HG02852 (cell line): Measurements from ENCODE around the gene TAX1BP1.
A peak's percentile ranks its signal among the peaks of the same experiment; 100 is the strongest.

ENCODE experiments used
- ATAC-seq: cut with Tn5 transposase; IDR thresholded peaks from one replicate; pipeline ENCODE4 v1.9.1; 2021; ENCODE audit warnings: mild to moderate bottlenecking, moderate library complexity; ENCODE audit not compliant: unreplicated experiment

The TAX1BP1 gene

DNA sequence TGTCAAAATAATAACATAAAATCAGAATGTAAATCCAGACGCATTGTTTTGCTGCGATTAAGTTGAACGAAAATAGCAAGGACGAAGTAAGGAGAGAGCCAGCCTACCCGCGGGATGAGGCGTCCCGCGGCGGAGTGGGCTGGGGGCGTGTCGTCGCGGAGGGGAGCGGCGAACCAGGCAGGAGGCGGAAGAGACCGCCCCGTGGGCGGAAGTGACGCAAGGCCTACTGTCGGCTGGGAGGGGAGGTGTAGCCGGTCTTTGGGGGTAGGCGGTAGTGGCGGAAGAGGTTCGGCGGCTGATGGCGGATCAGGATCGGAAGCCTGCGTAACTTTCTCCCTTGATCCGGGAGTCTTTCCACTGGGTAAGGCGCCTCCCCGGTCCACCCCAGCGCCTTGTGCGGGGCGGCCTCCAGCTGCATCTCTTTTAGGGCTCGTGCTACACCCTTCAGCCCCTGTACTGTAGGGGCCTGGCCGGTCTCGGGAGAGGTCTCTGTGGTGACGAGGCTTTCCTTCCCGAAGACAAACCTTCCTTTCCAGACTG lies at the start of gene TAX1BP1:
Gene TAX1BP1 (plus strand): TSS at position 254 of the 540 bp plus-strand sequence. CDS start 8,363 bp downstream, outside the sequence.
- ATAC-seq = peak; percentile 95

DNA sequence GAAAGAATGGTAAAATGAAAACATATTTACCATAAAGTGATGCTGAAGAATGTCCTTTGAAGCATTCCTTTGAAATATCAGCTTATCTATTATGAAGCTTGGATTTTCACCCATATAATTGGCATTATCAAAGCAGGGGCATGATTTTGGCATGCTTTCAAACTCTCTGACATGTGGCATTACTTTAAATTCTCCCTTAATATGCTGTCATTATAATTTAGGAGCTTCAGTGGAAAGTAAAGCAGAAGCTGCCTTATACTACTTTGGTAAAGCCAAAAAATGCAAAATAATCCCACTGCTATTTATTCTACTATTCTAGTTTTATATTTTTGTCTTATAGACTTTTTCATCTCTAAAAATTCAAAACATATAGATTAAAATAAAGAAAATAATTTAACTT lies 49.3 kb upstream of the TAX1BP1 start:
- no peak for ATAC-seq

DNA sequence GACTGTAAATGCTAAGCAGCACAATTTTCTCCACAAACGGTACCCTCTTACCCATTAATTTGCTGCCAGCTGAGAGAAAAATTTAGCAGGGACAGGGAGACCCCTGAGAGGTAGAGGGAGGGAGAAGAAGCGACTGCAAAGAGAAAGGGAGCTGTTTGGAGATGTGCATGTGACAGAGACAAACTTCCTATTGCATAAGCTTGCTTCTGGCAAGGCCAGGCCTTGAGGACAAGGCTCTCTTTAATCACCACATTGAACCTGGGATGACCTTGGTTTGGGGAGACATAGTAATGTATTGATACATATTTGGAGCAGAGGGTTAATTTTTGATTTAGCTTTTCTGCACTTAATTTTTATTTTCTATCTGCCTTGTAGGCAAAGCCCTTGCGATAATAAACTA lies 46.2 kb upstream of the TAX1BP1 start:
- ATAC-seq = no peak

DNA sequence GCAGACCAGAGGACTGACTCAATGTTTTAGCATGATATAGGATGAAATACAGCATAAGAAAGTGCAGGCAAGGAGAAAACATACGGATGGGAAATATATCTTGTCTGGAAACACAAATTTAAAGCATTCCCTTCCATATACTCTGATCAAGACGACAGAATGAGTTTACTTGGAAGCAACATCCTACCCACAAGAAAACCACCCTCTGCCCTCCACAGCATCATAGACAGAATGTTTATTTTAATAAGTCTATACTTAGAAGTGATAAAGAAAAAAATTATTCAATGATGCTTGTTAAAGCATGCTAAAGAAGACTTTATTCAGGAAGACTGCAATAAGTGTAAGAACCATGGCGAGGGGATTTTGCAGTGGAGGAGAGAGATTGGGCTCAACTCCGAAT lies 44.9 kb upstream of the TAX1BP1 start:
- ATAC-seq = no peak

DNA sequence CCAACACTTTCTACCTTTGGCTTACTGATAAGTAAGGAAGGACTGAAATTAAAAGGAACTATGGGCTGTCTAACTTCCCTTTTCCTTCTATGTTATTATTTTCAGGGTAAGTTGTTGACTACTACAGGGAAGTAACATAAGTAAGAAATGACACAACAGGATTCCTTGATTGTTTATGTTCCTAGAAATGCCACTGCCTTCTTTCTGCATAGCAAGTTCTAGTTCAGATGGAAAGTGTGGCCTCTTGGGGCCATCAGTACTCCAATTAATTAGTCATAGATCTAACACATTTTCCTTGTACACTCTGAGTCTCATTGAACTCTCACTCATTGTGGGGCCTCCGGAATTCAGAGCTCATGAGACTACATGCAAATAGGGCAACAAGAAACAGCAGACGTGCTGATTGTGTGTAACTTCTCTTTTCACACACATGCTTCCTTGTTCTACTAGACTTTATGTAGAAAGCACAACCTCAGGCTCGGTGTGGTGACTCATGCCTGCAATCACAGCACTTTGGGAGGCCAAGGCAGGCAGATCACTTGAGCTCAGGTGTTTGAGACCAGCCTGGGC lies 42.0 kb upstream of the TAX1BP1 start:
- ATAC-seq = peak; percentile 84

DNA sequence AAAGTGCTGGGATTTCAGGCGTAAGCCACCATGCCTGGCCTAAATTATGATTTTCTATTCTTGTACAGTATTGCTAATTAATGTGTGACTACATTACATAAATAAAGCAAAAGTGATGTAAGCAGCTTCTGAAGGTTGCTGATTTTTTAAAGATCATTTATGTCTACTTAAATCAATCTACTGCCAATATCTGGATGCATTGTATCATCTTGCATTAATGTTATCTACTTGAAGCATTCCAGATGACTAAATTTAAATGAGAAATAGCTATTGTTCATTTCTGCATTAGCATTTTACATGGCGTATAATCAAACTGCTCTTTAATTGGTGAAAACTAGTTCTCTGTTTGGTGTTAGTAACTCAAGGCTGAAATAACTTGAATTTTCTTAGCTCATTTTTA lies 40.2 kb upstream of the TAX1BP1 start:
- ATAC-seq = no peak

DNA sequence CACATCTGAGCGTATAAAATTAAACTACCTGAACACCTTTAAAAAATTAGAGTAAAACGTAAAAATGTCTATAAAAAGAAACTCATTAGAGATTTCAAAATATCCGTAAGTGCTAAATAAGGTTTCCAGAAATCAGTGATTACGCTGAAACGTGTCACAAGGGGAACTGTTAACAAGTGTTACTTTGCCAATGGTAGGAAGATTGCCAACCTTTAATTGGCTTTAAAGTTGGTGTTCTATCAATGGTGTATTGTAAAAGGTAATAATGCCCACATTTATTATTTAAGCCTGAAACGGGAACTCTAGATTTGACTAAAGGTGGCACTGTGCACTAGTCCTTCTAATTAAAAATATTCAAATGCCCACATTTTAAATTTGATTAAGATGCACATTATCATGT lies 39.5 kb upstream of the TAX1BP1 start:
- no peak for ATAC-seq

DNA sequence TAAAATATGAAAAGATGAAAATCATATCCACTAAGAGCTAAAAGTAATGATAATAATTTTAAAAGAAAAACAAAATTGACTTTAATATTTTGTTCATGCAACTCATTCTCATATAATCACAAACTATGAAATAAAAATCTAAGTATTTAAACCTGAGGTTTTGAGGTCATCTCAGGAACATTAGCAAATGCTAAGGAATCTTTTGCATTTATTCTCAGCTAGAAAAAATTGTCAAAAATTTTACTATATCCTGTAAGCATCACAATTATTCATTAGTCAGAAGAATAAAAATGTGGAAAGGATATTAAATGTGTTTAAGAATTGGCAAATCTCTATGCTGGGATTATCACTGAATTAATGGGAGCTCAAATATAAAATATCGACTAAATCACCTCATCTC lies 36.8 kb upstream of the TAX1BP1 start:
- ATAC-seq = no peak

DNA sequence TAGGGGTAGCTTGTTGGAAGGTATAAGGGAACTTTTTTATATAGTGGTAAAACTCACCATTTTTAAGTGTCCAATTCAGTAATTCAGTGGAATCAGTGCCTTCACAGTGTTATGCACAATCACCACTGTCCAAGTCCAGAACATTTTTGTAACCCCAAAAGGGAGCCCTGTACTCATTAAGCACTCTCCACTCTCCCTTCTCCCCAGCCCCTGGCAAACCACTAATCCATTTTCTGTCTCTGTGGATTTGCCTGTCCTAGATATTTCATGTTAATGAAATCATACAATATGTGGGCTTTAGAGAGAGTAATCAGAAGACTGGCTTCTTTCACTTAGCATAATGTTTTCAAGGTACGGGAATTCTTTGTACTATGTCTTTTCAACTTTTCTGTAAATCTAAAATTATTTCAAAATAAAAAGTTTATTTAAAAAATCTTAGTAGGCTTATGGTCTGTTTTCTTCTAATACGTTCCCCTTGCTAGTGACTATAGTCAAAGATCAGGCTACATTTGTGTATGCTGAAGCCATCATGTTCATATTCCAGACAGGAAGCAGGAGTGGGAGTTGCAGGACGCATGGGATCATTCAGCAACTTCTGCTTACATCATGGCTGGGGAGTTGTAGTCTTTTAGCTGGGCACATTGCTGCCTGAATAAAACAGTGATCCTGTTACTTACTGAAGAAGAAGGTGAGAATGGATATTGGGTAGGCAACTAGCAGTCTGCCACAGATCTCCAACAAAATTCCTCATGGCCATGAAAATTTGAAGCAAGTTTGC lies 35.4 kb upstream of the TAX1BP1 start:
- no peak for ATAC-seq

DNA sequence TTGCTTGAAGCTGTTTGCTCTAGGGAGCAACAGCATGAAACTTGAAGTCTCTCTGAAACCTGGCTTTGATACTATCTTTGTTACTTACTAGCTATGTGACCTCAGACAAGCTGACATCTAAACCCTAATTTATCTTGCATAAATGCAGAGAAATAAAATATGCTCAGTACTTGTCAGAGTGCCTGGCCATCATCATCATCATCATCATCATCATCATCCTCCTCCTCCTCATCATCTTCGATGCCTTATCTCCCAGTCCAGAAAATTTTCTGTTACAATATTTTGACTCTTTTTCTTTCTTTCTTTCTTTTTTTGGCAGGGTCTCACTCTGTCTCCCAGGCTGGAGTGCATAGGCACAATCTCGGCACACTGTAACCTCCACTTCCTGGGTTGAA lies 34.8 kb upstream of the TAX1BP1 start:
- no peak for ATAC-seq

DNA sequence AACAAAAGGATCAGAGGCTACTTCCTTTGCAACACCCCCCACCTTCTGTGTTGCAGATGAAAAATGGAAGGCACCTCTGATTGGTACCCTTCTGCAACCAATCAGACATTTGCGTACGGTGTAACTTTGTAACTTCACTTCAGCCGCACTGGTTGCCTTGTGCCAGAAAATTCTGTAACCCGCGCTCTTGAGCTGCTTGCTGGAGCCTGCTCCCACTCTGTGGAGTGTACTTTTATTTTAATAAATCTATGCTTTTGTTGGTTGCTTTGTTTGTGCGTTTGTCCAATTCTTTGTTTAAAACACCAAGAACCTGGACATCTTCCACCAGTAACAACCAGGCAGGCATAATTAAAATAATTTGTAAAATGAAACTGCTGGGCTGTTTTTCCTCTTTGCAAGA lies 31.5 kb upstream of the TAX1BP1 start:
- no peak for ATAC-seq

DNA sequence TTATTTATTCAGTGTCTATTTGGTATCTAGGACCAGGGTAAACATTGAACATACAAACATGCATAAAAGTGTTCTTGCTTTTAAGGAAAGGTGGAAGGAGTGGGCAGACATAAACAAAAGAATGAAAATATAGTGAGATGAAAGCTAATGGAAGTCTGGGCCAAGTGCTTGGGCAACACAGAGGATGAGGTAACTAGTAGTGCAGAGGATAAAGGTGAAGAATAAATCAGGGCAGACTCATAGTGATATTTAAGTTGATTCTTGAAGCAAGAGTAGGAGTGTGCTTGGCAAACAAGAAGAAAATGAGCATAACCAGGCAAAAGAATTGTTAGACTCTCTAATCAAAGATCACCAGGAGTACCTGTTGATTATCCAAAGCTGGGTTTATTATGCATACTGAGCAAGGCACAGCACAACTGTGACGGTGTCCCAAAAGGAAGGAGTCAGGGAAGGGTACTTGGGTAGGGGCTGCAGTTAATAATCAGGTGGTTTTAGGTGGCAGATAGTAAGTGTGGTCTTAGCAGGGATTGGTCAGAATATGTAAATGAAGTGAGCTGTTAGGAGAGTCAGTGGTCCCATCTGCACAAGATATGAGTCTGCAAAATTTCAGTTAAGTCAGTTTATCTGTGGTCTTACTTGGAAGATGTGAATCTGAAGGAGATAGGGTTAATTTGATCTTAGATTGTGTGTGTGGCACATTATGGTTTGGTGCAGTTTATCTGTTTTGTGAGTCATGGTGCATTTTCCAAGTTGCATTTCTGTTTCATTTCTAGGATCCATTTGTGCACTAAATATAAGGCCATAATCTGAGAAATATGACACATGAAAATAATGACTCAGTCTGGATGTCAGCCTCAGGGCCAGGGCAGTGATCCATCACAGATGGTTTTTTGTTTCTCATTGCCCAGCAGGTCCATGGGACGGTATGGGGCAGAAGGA lies 30.6 kb upstream of the TAX1BP1 start:
- no peak for ATAC-seq

DNA sequence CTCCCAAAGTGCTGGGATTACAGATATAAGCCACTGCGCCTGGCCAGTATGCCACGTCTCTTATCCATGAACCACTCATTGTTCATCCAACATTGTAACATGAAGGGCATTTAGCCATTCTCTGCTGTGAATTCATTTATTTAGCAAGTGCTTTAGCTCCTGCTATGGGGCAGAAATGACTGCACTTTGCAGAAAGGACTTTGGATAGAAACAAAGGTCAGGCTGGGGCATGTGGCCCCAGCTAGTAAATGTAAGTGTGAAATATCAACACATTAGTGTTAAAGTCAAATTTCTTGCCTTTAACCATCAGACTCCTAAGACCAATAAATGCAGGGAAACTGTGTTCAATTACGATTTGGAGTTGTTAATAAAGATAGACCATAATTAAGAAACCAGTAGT lies 27.7 kb upstream of the TAX1BP1 start:
- no peak for ATAC-seq

DNA sequence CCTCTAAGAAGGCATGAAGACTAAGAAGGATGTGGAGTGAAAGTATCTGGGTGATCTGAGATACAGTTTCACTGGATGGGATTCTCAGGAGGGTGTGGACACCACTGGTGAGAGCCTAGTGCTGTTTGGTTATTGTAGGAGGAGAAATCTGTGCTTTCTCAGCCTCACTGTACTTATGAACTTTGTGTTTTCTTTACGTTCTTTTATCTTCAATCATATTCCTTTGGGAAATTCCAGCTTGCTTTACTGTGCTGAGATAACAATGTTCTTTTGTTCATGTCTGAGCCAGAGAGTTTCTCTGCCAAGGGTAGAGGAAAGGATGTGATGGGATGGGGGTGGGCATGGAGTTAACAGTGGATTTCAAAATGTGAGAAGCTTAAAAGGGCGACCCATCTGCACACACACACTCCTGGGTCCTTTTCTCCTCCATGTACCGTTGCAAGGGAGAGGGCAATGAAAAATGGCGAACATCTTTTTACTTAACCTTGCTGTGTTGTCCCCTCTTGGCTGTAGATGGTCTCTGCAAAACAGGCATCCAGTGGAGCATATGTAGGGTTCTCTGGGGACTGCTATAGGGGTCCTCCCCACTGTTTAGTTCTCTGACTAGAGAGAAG lies 25.0 kb upstream of the TAX1BP1 start:
- no peak for ATAC-seq

DNA sequence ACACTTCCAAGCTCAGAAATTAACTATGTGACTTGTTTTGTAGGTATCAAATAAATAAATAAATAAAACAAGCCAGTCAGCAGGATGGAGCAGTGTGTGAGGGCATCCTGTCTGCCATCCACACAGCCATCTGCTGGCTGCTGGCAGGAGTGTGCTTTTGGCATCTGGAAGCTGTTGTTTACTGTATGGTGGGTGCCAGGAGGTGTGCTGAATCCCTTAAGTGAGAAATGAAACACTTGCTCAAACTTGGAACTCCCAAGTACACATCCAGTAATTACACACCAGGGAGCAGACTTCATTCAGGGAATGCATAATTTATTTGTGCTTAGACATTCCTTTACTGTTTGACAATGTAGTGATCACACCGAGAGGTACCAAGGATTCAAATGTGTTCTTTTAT lies 16.9 kb upstream of the TAX1BP1 start:
- ATAC-seq = no peak

DNA sequence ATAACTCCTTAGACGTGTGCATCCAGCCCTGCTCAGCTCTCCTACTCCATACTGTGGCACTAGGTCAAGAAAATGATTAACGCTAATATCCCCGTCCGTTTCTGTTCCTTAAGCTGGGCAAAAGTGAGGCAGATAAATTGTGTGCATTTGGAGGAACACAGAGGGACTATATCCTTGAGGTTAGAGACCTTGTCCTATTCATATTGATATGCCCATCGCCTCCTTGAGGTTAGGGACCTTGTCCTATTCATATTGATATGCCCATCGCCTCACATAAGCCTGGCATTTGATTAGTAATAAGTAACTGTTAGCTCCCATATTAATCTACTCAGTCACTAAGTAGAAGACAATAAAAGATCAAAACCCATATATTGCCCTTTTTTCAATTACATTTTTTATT lies 12.9 kb upstream of the TAX1BP1 start:
- no peak for ATAC-seq

DNA sequence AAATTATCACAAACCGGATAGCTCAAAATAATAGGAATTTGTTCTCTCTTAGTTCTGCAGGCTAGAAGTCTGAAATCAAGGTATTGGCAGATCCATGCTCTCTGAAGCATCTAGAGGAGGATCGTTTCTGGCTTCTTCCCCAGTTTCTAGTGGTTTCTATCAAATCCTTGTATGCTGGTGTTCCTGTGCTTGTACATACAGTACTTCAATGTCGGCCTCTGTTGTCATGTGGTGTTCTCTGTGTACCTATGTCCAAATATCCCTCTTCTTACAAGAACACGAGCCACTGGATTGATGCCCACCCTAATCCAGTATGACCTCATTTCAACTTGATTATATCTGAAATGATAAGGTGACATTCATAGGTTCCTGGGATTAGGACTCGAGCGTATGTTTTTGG lies 9.8 kb upstream of the TAX1BP1 start:
- ATAC-seq = no peak

DNA sequence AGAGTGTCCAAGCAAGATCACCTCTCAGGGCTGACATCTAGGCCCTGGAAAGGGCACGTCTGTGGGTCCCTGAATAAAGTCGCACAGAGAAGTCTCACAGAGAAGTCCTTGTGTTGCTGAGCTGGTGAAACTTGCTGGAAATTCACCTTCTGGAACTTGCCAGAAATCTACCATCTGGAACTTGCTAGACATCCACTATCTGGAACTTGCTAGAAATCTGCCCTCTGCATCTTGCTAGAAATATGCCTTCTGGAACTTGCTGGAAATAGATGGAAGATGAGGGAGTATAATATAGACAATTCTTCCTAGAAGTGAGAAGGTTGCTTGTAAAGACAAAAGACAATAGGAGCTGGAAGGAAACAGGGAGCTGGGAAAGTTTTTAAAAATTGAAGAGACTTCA lies 5.4 kb upstream of the TAX1BP1 start:
- ATAC-seq = no peak

DNA sequence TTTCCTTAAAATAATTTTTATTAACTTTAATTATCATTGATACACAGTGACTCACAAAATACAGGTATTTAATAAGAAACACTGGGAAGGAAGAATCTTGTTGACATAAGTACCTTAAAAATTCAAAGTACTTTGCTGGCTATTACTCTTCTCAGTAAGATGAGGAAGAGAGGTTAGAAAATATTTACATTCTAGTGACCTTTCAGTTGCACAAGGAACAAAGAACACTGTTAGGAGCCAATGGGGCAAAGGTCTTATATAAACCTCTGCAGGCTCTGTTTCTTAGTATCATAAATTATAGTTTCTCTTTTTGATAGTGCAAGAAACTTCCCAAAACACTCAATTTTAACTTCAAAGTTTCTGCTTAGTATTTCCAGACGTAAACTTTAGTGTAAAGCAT lies 4.8 kb upstream of the TAX1BP1 start:
- ATAC-seq = no peak

DNA sequence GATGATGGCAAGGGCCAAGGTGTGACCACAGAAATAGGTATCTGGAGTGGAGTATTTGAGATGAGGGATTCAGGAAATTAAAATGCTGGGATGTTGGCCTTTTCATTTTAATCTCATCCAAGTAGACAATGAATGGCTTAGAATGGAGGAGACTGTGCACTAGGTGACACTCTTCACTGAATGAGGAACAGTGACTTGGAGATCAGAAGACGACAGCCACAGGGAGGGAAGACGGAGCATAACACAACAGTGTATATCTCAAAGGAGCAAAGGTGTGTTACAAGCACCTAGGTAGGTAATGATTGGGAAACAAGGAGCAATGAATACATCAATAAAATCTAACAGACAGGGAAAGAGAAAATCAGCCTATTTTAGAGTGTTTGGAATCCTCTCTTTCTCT lies 4.1 kb upstream of the TAX1BP1 start:
- no peak for ATAC-seq

DNA sequence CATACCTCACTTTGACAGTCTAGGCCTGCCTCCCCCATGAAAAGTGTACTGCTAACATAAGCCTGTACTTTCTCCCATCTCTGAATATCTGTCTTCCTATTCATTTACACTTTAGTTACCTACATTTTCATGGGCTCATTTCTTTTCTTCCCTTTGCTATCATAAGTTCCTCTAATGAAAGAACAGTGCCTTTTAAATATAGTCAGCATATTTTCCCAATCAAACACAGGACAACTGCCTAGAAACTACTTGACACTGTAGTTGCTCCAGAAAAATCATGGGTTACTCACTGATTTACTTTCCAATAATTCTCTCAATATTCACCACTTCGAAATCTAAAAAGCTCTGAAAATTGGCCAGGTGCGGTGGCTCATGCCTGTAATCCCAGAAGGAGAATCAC lies 2.8 kb upstream of the TAX1BP1 start:
- no peak for ATAC-seq
